Activated CD4-positive, alpha-beta T cell treated with anti-CD3 and anti-CD28 coated beads, Interleukin-2, amount 50 U/mL, for 48 hours (primary cell): ENCODE results near the gene MPV17L.
"Not testable (repeated sequence)": the region's sequence is repeated elsewhere in the genome, so short reads cannot be mapped to it uniquely, and the experiment has no call there.

Source experiments
- DNase-seq, 2 experiments: peaks; one replicate each; pipeline ENCODE4 v3.0.0-alpha.2; 2020

The MPV17L gene

DNA sequence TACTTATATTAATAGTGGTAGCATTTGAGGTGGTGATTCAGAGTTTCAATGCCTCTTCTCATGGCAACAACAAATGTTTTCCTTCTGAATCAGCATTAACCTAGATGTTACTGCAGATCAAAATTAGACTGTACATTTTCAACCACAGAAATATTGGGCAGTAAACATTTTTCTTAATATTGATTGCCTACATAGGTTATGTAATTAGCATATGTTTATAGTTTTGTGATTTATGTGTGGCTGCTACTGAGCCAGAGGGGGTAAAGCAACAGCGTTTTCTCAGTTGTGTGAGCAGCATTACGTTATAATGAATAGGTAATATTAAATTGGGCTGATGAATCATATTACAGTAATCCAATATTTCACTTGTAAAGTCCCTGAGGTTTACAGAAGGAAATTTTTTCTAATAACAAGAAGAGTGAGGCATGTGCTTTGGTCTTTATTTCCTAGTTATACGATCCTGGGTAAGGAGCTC is 20.0 kb downstream of the MPV17L start:
- no peak for DNase-seq

DNA sequence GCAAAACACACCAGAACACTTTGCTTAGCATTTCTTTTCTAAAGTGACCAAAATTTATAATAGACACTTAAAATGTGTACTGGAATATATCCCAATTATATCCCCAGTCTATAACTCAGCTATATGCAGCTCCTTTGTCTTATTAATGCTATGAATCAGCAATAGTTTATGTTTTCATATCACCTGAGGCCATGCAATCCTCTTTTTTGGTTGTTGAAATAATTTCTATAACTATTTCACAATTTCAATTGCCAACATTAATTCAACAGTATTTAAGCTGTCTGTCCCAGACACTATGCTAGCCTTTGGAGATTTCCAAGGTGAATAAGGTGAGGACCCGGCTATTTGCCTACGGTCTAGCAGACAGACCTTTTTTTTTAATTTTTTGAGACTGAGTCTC is 21.6 kb downstream of the MPV17L start:
- DNase-seq: no peak

- DNase-seq: no peak
Observed at GRCh38 chr16:15418206-15418605, 22.7 kb downstream of the MPV17L start.

DNA sequence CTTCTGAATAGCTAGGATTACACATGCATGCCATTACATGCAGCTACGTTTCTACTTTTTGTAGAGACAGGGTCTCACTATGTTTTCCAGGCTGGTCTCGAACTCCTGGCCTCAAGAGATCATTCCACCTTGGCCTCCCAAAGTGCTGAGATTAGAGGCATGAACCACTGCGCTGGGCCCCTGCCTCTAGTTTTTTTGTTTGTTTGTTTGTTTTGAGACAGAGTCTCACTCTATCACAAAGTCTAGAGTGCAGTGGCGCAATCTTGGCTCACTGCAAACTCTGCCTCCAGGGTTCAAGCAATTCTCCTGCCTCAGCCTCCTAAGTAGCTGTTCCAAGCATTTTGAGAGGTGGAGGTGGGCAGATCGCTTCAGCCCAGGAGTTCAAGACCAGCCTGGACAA is 26.1 kb downstream of the MPV17L start:
- DNase-seq: not testable (repeated sequence)

- DNase-seq: no peak
Observed at GRCh38 chr16:15422222-15422621, 26.7 kb downstream of the MPV17L start.

DNA sequence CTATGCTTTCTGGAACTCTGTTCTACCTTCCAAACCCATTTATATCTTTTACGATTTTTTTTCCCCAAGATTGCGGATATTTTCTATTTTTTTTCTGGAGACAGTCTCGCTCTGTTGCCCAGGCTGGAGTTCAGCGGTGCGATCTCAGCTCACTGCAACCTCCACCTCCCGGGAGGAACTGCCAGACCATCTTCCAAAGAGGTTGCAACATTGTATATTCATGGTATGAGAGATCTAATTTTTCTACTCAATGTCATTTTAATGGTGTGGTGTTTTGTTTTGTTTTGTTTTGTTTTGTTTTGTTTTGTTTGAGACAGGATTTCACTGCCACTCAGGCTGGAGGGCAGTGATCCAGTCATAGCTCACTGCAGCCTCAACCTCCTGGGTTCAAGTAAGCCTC is 30.3 kb downstream of the MPV17L start:
- no peak for DNase-seq

GRCh38 chr16:15426796-15427195 is 31.2 kb downstream of the MPV17L start:
- DNase-seq: no peak

GRCh38 chr16:15427648-15428239 is 32.2 kb downstream of the MPV17L start:
- DNase-seq: peak; percentile 64 to 71

DNA sequence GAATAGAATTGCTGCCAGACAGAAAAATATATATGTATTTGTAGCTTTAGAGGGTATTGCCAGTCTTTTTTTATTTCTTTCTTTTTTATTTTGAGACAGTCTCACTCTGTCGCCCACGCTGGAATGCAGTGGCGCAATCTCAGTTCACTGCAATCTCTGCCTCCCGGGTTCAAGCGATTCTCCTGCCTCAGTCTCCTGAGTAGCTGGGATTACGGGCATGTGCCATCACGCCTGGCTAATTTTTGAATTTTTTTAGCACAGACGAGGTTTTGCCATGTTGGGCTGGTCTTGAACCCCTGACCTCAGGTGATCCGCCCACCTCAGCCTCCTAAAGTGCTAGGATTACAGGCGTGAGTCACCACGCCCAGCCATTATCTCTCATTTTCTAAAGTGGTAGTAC is 35.3 kb downstream of the MPV17L start:
- DNase-seq: not testable (repeated sequence)

DNA sequence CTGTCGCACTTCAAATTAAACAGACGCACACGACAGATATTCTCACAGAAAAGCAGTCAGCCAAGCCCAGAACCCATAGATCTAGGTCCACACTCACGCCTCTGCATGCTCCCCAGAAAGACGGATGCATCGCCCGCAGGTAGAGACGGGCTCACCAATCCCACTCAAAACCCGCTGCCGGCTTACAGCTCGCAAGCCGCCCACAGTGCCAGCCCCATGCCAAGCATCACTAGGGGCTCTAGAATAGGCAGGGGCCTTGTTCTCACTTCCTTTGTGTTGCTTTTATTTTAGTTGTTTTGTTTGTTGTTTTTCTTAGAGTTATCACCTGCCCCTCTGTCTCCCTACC is 38.5 kb downstream of the MPV17L start:
- DNase-seq: no peak

DNA sequence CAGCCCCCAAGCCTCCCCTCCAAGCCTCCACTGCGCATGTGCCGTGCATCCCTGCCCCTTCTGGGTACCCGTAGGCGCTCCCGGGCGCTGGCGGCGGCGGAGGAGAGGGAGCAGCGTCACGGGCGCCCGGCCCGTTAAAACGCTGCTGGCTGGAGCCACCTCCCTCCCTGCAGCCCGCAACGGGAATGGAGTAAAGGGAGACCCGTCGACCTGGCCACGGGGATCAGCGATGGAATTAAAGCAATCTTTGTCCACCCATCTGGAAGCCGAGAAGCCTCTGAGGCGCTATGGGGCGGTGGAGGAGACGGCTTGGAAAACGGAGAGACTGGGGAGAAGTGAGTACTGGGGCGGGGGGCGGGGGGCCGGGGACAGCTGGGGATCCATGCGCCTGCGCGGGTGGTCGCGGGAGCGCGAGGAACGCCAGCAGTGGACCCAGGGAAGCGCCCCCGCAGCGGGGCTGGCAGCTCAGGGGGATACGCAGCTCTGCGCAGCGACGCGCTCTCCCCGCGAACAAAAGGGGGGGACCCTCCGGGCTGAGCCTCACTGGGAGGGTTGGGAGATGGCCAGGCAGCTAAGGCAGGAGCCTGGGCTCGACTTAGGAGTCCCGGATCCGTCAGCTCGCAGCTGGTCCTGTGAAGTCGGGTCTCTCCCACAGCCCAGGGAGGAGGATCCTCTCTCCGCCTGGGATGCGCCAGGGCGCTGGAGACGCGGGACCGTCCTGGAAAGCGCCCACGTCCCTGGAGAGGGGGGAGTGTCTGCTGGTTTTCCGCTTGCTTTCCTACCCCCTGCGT is 39.1 kb downstream of the MPV17L start, which contains the start of gene BMERB1:
Gene BMERB1 (plus strand): TSS at position 164 of the 791 bp plus-strand sequence. CDS start 66 bp downstream, at position 230.
- peak; percentile 77 to 82 for DNase-seq

DNA sequence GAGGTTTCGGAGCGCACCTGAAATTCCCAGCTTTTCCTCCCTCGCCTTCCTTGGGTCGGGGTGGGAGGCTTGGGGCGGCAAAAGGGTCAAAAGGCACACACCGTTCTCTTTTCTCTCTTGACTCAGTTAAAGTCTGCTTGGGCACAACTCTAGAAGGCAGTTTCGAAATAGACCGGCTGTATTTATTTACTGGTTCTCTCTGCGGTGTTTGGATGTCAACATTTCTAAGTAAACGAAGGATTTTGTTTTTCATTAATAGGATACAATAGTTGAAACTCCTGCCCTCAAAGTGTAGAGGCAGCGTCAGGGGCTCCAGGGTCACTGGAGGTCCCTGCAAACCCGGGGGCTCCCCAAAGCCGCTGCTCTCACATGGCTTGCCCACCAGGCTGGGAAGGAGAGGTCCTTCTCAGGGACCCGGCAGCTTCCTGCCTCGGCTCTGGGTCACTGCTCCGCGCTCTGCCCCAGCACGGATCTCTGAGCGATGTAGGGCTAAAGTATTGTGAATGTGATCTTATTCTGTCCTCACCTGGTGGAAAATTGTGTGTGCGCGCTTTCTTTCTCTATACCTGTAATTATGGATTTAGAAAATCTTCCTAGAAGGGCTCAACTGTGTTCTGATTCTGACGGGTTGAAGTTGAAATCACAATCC is 39.8 kb downstream of the MPV17L start:
- DNase-seq: no peak

- DNase-seq: no peak
Observed at GRCh38 chr16:15439102-15439501, 43.5 kb downstream of the MPV17L start.

- no peak for DNase-seq
Observed at GRCh38 chr16:15439521-15439920, 44.0 kb downstream of the MPV17L start.

DNA sequence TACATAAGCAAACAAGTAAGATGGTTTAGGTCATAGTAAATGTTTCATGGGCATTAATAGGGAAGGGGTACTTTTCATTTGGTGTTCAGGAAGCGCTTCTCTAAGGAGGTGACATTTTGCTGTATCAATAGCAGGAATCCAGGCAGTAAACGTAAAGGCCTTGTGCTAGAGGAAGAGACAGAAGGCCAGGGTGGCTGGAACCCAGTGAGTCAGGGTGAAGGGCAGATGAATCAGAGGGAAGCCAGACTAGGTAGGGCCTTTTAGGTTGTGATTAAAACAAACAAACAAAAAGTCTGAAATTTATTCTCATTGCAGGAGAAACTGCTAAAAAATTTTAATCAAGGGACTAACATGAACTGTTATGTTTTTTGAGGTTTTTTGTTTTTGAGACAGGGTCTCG is 45.3 kb downstream of the MPV17L start:
- DNase-seq: no peak

DNA sequence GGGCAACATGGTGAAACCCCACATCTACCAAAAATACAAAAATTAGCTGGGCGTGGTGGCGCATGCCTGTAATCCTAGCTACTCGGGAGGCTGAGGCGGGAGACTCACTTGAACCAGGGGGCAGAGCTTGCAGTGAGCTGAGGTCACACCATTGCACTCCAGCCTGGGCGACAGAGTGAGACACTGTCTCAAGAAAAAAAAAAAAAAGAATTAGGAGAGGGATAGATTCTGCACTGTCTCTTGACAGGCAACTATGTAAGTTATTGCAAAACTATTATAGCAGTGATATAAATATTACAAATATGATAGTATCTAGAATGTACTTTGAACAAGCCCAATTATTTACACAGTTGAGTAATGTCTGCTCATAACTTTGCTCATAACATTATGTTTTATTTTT is 46.6 kb downstream of the MPV17L start:
- not testable (repeated sequence) for DNase-seq

- DNase-seq: no peak
Observed at GRCh38 chr16:15443753-15444152, 48.2 kb downstream of the MPV17L start.

- no peak for DNase-seq
Observed at GRCh38 chr16:15444264-15444663, 48.7 kb downstream of the MPV17L start.

GRCh38 chr16:15445450-15445849 is 49.9 kb downstream of the MPV17L start:
- DNase-seq: no peak

- no peak for DNase-seq
Observed at GRCh38 chr16:15446901-15447300, 51.3 kb downstream of the MPV17L start.

DNA sequence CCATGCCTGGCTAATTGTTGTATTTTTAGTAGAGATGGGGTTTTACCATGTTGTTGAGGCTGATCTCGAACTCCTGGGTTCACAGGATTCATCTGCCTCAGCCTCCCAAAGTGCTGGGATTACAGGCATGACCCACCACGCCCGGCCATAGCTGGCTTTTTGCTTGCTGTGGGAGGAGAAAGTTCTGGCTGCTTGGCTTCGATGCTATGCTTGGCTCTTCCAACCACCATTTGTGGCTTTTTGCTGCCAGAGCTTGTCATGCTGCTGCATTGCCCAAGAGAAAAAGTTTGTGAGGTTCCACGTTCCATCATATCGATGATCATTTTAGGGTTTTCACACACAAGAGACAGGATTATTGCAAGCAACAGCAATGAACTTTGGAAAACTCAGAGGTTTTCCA is 55.1 kb downstream of the MPV17L start:
- DNase-seq: no peak

DNA sequence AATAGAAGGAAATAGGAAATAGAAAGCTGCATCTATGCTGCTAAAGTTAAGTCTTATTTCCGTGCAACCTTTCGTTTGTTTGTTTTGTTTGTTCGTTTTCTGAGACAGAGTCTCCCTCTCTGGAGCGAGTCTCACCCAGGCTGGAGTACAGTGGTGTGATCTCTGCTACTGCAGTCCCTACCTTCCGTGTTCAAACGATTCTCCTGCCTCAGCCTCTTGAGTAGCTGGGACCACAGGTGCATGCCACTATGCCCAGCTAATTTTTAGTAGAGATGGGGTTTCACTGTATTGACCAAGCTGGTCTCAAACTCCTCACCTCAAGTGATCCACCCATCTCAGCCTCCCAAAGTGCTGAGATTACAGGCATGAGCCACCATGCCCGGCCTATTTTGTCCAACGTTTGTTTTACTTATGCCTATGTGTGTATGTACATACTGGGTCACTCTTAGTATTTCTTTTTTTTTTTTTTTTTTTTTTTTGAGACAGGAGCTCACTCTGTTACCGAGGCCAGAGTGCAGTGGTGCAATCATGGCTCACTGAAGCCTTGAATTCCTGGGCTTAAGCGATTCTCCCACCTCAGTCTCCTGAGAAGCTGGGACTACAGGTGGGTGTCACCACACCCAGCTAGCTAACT is 55.7 kb downstream of the MPV17L start:
- DNase-seq: no peak

- no peak for DNase-seq
Observed at GRCh38 chr16:15452246-15452855, 56.8 kb downstream of the MPV17L start.
